Head of caudate nucleus (tissue), 42 donors: Measurements from ENCODE around the gene GLOD5.

Experiments
- DNase-seq, 42 donors: peaks; one replicate each; pipeline versions ENCODE4 v3.0.0 to v3.0.0-alpha.2; 2020 to 2021; ENCODE audit warnings: mixed read lengths in 7 of 42
- intact Hi-C: fragments of 100-400 bp; cut with DNase I; formaldehyde crosslinking; loops from one replicate; pipeline ENCODE4 v1.15.0; 2022

GLOD5 gene

DNA sequence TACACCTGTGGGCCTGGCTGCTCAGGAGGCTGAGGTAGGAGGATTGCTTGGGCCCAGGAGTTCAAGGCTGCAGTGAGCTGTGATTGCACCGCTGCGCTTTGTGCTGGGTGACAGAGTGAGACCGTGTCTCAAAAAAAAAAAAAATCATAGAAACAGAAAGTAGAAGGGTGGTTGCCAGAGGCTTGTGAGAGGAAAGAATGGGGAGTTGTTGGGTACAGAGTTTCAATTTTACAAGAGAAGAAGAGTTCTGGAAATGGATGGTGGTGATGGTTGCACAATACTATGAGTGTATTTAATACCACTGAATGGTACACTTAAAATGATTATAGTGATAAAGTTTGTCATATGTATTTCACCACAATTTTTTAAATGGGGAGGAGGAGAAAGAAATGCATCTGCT, 10.2 kb upstream of the GLOD5 start:
- intact Hi-C loops: no loop called here
- no peak for DNase-seq

DNA sequence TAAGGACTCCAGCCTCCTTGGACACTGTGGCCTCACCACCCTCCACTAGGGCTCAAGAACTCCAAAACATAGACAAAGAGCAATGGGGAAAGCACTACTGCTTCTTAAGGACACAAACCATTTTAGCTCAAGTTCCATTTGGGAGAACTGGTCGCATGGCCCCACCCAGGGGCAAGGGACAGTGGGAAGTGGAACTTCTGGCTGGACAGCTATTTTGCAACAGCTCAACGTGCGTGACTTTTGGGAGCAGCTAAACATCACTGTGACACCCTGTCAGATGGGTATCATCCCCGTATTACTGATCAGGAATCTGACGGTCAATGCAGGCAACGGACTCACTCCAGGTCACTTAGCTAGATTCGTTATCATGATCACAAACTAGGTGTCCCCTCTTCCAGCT, 9.0 kb upstream of the GLOD5 start:
- no peak for DNase-seq
- intact Hi-C loops: no loop called here

DNA sequence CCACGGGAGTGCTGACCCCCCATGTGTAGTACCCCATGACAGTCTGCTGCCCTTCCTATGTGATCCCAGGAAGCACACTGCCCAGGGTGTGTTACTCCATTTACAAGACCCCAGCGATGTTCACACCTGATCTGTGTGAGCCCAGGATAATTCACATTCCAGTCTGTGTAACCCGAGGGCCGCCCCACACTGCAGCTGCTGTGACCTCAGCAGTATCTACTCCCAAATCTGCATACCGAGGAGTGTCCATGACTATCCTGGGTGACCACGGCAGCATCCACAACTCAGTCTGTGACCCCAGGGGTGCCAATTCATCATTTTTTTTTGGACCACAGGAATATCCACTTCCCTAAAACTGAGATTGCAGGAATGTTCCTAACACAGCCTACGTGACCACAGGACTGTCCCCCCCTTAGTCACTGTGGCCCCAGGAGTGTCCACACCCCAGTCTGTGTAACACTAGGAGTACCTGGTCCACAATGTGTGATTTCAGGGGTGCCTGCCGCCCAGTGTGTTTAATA, 7.8 kb upstream of the GLOD5 start:
- intact Hi-C loops: no loop called here
- no peak for DNase-seq

DNA sequence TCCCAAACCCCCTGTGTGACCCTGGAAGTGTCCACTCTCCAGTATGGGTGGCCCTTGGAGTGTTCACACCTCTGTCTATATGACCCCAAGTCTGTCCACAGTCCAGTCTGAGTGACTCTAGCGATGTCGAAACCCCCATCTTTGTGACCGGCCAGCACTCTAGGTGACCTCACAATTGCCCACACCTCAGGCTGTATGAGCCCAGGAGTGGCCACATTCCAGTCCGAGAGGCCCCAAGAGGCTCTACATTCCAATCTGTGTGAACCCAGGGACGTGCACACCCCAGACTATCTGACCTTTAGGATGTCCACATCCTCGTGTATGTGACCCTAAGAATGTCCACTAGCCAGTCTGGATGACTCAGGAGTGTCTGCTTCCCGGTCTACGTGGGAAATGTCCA, 7.3 kb upstream of the GLOD5 start:
- intact Hi-C loops: no loop called here
- no peak for DNase-seq

DNA sequence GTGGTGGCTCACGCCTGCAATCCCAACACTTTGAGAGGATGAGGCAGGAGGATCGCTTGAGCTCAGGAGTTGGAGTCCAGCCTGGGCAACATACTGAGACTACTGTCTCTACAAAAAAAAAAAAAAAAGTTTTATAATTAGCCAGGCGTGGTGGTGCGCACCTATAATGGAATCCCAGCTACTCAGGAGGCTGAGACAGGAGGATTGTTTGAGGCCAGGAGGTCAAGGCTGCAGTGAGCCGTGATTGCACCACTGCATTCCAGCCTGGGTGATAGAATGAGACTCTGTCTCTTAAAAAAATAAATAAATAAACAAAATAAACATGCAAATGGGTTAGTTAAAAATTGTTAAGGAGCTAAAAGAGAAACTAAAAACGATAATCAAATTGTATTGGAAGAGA, 7.7 kb downstream of the GLOD5 start:
- intact Hi-C loops: no loop called here
- no peak for DNase-seq

DNA sequence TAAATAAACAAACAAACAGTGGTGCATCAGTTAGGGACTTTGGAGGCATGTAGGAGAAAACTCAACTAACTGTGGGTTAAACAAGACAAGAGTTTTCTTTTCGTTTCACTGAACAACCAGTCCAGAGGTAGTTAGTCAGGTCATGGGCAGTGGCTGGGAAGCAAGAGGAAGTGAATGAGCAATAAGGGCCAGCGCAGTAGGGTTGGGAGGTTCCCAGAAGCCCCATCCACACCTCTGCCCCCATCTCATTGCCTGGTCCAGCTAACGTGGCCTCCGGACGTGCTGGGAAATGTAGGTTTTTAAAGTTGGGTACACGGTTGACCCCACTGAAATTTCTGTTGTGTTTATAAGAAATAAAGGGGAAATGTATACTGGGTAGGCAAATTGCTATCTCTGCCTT, 8.7 kb downstream of the GLOD5 start:
- intact Hi-C loops: no loop called here
- no peak for DNase-seq

DNA sequence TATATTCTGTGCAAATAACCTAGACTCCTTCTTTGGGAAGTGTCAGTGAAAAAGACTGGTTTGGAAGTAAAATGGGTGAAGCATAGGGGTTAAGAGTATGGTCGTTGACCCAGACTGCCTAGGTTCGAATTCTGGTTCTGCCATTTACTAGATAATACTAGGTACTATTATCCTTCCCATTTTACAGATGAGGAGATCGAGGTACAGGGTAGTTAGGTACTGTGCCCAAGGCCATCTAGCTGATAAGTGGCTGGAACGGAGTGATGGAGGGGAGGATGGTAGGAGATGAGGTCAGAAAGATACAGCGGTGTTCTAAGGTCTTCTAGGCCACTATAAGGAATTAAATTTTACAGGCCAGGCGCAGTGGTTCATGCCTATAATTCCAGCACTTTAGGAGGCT, 11.1 kb downstream of the GLOD5 start:
- intact Hi-C loops: no loop called here
- DNase-seq: no peak

DNA sequence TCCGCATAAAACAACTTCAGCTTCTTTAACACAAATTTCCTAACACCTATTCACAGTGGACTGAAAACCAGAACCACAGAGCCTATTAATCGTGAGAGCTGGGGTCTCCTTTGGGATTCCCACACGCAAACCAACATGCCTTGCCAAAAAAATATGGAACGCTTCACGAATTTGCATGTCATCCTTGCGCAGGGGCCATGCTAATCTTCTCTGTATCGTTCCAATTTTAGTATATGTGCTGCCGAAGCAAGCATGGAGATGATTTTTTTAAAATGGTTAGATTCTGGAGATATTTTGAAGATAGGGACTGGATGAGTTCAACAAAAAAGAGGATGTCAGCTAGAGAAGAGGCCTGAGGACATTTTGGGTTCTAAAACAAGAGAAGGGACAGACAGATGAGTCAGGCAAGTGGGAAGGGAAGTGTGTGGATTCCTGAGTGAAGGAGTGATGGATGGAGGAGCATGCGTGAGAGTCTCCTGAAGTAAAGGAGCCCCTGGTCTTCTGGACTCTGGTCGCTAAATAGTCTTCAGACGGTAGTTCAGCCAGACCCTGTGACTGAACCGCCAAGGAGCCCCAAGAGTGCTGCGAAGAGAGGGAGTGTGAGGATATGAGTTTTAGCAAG, 15.4 kb downstream of the GLOD5 start:
- intact Hi-C loops: no loop called here
- DNase-seq: no peak

DNA sequence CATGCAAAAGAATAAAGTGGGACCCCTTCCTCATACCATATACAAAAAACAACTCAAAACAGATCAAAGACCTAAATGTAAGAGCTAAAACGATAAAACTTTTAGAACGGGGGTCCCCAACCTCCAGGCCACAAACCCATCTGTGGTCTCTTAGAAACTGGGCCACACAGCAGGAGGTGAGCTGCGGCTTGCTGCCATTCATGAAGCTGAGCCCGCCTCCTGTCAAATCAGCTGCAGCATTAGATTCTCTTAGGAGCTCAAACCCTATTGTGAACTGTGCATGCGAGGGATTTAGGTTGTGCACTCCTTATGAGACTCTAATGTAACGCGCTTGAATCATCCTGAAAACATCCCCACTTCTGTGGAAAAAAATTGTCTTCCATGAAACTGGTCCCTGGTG, 17.9 kb downstream of the GLOD5 start:
- no peak for DNase-seq

DNA sequence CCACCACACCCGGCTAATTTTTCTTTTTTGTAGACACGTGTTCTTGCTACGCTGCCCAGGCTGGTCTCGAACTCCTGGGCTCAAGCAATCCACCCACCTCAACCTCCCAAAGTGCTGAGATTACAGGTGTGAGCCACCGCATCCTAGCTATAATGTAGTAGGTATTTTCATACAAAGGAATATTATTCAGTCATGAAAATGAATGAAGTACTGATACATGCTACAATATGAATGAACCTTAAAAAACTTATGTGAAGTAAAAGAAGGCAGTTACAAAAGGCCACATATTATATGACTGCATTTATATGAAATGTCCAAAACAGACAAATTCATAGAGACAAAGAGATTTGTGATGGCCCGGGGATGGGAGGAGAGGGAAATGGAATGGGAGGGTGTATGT, 20.2 kb downstream of the GLOD5 start:
- intact Hi-C loops: no loop called here
- DNase-seq: no peak

More for the DNA sequence above, 17.9 kb downstream of the GLOD5 start:
- intact Hi-C loops: no loop called here

DNA sequence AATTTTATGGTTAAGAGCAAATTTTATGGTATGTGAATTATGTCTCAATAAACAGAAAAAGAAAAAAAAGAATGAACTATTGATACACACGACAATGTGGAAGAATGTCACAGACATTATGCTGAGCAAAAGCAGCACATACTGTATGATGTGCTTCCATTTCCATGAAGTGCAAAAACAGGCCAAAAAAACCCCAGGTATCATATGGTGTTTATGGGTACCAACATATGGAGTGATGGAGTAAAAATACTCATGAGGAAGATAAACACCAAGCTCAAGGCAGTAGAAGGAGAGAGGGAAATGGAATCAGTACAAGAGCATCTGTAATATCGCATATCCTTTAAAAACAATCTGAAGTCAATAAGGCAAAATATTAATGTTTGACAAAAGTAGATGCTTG, 20.7 kb downstream of the GLOD5 start:
- intact Hi-C loops: no loop called here

DNA sequence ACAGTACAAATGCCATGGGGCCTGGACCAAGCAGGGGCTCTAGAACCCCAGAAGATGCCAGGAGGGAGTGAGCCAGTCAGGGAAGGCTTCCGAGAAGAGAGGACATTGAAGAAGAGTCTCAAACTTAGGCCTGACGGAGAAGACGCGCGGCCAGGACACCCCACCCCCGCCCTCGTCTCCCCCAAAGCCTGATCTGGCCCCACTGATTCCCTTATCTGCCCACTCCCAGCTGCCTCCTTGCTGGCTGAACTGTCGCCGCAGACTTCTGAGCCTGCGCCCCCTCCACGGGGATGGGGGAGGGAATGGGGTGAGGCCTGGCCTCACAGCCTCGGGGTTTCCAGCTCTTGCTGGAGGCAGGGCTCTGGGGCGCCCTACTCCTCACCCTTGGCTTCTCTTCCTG, 21.2 kb downstream of the GLOD5 start:
- intact Hi-C loops: no loop called here
- no peak for DNase-seq

More for the DNA sequence above, 20.7 kb downstream of the GLOD5 start:
- DNase-seq: no peak

DNA sequence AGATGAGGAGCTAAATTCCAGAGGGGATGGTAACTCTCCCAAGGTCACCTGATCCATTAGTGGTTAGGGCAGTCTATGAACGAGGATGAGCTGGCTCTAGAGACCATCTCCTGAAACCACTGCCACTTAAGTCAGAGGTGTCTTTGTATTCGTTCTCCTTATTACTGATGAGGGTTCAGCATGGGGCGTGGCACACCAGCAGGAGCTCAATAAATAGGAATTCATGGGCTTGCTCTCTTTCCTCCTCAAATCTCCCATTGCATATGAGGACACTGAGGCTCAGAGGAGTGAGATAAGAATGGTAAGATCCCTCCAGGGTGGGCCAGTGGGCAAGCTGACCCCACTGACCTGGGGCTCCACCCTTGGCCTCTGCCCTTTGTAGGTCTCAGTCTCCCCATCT, 23.2 kb downstream of the GLOD5 start:
- no peak for DNase-seq

DNA sequence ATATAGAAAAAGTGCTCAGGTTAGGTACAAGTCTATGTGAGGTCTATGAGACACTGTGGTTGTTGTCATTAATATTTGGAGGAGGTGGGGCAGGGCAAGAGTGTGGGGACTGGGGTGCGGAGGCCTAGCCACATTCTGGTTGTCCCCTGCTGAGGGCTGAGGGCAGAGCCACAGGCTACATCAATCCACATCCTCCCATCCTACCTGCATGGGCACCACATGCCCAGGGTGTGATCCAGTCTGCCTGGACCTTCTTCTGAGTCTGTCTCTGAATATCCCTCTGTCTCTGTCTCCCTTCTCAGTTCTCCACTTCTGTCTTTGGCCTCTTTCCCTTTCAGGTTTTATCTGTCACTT, 23.6 kb downstream of the GLOD5 start:
- intact Hi-C loops: no loop called here

More for the DNA sequence above, 23.2 kb downstream of the GLOD5 start:
- intact Hi-C loops: no loop called here

DNA sequence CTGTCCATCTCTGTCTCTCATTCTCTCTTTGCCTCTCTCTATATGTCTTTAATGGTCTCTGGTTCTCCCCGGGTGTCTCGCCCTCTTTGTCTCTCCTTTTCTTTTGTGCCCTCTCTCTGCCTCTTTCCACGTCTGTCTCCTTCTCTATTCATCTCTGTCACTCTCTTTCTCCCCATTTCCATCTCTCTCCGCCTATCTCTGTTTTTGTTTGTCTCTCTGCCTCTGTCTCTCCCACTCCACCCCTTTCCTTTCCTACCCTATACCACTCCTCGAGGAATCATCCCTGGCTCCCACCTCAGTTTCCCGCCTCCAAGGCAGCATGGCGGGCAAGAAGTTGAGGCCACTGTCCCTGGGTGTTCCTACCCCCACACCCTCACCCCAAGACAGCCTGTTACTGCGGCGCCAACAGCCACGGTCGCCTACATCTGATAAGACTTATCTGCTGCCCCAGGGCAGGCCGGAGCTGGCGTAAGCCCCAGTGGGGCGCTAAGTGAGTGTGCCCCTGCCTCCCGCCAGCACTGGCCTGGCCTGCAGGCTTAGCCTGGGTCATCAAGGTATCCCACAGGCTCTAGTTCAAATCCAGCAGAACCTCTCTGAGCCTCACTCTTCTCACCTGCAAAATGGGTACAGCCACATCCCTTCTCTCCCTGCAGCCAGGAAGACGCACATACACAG, 24.1 kb downstream of the GLOD5 start:
- DNase-seq: no peak
- intact Hi-C loops: no loop called here

More for the DNA sequence above, 23.6 kb downstream of the GLOD5 start:
- DNase-seq: no peak

DNA sequence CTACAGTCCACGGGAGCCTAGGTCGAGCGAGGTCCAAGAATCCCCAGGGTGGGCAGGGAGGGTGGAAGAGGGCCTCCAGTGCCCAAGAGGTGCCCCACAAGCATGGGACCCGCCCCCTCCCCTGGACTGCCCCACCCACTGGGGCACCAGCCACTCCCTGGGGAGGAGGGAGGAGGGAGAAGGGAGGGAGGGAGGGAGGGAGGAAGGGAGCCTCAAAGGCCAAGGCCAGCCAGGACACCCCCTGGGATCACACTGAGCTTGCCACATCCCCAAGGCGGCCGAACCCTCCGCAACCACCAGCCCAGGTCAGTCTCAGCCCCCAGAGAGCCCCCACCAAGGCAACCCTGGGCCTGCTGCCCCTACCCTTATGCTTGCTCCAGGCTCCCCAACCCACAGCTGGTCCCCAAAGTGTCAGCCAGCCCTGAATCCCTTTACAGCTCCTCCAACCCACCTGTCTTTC, 24.8 kb downstream of the GLOD5 start, which contains the start of gene GATA1:
GATA1 (plus strand) TSS at position 250 of the 460 bp plus-strand sequence. CDS start 4,520 bp downstream, outside the sequence.
- intact Hi-C loops: no loop called here
- no peak for DNase-seq

DNA sequence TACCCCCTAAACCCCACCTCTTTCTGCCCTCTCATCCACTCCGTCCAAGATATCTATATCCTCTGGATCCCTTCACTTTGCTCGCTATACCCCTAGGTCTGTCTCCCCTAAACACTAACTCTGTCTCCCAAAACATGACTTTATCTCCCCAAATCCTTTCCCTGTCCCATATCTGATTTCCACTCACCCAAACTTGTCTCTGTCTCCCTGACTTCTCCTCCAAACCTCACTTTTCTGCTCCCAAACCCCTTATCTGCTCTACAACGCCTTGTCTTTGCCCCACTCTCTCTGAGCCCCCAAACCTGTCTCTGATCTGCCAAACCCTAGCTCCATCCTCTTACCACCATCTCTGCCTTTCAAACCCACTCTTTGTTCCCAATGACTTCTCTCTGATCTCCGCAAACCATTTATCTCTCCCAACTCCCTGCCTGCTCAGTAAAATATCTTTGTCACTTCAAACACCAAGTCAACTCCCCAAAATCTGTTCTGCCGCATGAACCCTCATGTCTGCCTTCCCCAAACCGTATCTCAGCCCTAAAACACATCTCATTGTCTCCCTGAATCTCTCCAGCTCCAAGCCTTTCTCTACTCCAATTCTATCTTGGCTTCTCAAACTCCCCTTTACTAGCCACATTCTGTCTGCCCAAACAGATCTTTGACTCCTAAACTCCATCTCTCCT, 25.4 kb downstream of the GLOD5 start:
- intact Hi-C loops: no loop called here
- DNase-seq: no peak

DNA sequence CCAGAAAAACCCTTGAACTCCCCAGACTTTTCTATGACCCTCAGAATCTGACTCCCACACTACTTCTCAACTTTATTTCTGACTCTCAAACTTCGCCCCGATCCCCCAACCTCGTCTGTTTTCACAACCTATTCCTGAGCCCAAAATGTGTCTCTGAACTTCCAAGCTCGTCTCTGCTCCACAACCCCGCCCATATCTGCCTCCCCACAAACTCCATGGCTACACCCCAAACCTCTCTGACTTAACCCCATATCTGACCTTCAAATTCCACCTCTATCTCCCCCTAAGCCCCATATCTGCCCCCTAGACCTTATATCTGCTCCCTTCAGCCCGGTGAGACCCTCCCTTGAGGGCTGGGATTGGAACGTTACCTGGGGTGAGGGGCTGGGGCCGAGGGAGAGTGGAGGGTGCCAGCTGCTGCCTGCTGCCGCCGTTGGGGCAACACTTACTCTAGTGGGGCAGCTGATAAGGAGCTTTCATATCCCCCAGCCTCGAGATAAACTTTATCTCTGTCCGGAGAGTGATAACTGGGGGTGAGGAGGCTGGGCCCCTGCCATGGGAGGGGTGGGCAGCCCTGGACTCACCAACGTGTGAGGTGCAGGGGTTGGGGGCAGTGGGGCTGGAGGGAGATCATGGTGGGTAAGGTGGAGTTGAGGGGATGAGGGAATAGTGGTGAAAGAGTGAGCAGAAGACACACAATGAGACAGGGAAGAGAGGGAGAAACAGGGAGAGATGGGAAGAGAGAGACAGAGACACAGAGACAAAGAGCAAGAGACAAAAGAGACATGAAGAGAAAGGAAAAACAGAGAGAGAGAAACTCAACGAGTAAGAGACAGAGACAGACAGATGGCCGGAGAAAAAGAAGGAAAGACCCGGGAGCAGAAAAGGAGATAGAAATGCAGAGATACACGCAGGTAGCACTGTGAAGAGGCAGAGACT, 26.2 kb downstream of the GLOD5 start:
- no peak for DNase-seq
- intact Hi-C loops: no loop called here
